H1 (cell line): ENCODE results near the gene MYO1F. TPM values are rescaled to one million over a fixed set of nuclear protein-coding genes. Genes with fewer than 3 reads are reported as not detected.

Experiments
- CHD7 ChIP-seq: fragments of 300-600 bp; sonication (generic); IDR thresholded peaks from 2 replicates; pipeline ENCODE4 v1.7.1; 2012; ENCODE audit warnings: low read length, moderate library complexity, mild to moderate bottlenecking, inconsistent platforms; ENCODE audit not compliant: insufficient replicate concordance
- EZH2 ChIP-seq: fragments of 200-600 bp; sonication (generic); IDR thresholded peaks from 2 replicates; pipeline ENCODE4 v1.7.1; 2012; ENCODE audit warnings: low read depth, mild to moderate bottlenecking, moderate library complexity, low read length, inconsistent platforms; ENCODE audit not compliant: severe bottlenecking
- polyA plus RNA-seq, 7 experiments: library from polyadenylated mRNA; depleted of rRNA in 3 of 7; stranded (reverse) in 5 of 7; unstranded in 2 of 7; fragments of >200 nt in 5 of 7; fragments of 200-250 nt in 2 of 7; gene quantifications; 1 replicate in 5 of 7; 2 replicates in 1 of 7; 4 replicates in 1 of 7; pipeline versions ENCODE4 v1.2.1 to v1.2.3, GENCODE V29; 2011 to 2013; ENCODE audit warnings: missing spikeins in 2 of 7, mixed read lengths in 2 of 7
- total RNA-seq: library from RNA; stranded (reverse); fragmentation: NEBNext Ultra II Directional; extraction: Animal tissue kit (Norgen Biotek cat#: 25700); gene quantifications from 2 replicates; pipeline ENCODE4 v1.2.1, GENCODE V29; 2021

The MYO1F gene
- total and polyA plus RNA-seq, 2 of the 8 experiments (the other 6 are each of a cell fraction or from before 2014, with no cell fraction given) = 1.4 to 4.6 TPM

- TF ChIP-seq CHD7 (no peak), EZH2 (no peak)
Measured at GRCh38 chr19:8615024-8615423, 37.8 kb upstream of the MYO1F start (continued).
